Effector memory CD8-positive, alpha-beta T cell (primary cell): ENCODE results near the gene KDF1.
A peak's percentile ranks its signal among the peaks of the same experiment; 100 is the strongest.

Source experiments
- ATAC-seq: fragments of 150-1000 bp; cut with Tn5 transposase; replicated peaks from 2 replicates; pipeline ENCODE4 v1.10.0; 2021; ENCODE audit warnings: mild to moderate bottlenecking, moderate library complexity
- DNase-seq, 3 experiments: peaks; one replicate each; pipeline ENCODE4 v3.0.0; 2021
- H3K27ac Mint-ChIP-seq, 2 donors: one replicate each; pipeline ENCODE4 v1.8.0; 2022; ENCODE audit warnings: mild to moderate bottlenecking in 2 of 2, mixed read lengths in 2 of 2, moderate library complexity in 2 of 2
- H3K27me3 Mint-ChIP-seq, 2 donors: one replicate each; pipeline ENCODE4 v1.8.0; 2022; ENCODE audit warnings: mixed read lengths in 2 of 2
- H3K36me3 Mint-ChIP-seq: one replicate; pipeline ENCODE4 v1.8.0; 2022; ENCODE audit warnings: mild to moderate bottlenecking, moderate library complexity, mixed read lengths; ENCODE audit not compliant: insufficient read depth
- H3K4me1 Mint-ChIP-seq, 2 donors: one replicate each; pipeline ENCODE4 v1.8.0; 2022; ENCODE audit warnings: low read depth in 2 of 2, mixed read lengths in 2 of 2
- H3K4me3 Mint-ChIP-seq, 2 donors: one replicate each; pipeline ENCODE4 v1.8.0; 2022; ENCODE audit warnings: mild to moderate bottlenecking in 2 of 2, mixed read lengths in 2 of 2, moderate library complexity in 2 of 2
- H3K9me3 Mint-ChIP-seq, 2 donors: one replicate each; pipeline ENCODE4 v1.8.0; 2022; ENCODE audit warnings: mixed read lengths in 2 of 2

The KDF1 gene

GRCh38 chr1:26913389-26913753 lies 46.9 kb downstream of the KDF1 start:
- DNase-seq, result no peak
- Mint-ChIP-seq H3K36me3 (no peaks in the 10 kb centered on the region), H3K27me3 (peaks cover 0 to 10% of the 10 kb centered on the region in 2 donors), H3K4me1 (no peaks in the 10 kb centered on the region), H3K4me3 (no peak overlapping the region), H3K27ac (no peak overlapping the region), H3K9me3 (no peaks in the 10 kb centered on the region)
- no peak for ATAC-seq

- no peak overlapping the region for H3K27ac Mint-ChIP-seq
- ATAC-seq (no peak), DNase-seq (no peak)
- no peaks in the 10 kb centered on the region for H3K4me1 Mint-ChIP-seq
- H3K4me3 Mint-ChIP-seq, result no peak overlapping the region
- no peaks in the 10 kb centered on the region for H3K36me3 Mint-ChIP-seq
- no peaks in the 10 kb centered on the region for H3K9me3 Mint-ChIP-seq
- H3K27me3 Mint-ChIP-seq, result peaks cover 0 to 10% of the 10 kb centered on the region in 2 donors
Observed at GRCh38 chr1:26912147-26912490, 48.1 kb downstream of the KDF1 start.

- Mint-ChIP-seq H3K36me3 (no peaks in the 10 kb centered on the region), H3K4me3 (no peak overlapping the region), H3K27me3 (peaks cover 0 to 10% of the 10 kb centered on the region in 2 donors), H3K9me3 (no peaks in the 10 kb centered on the region), H3K27ac (peak overlapping the region in 1 of 2 donors; percentile 19), H3K4me1 (no peaks in the 10 kb centered on the region)
- no peak for ATAC-seq
- no peak for DNase-seq
Observed at GRCh38 chr1:26911399-26912146, 48.7 kb downstream of the KDF1 start.

GRCh38 chr1:26910343-26911160 lies 49.7 kb downstream of the KDF1 start:
- no peaks in the 10 kb centered on the region for H3K36me3 Mint-ChIP-seq
- no peak overlapping the region for H3K27ac Mint-ChIP-seq
- no peak for ATAC-seq

GRCh38 chr1:26909951-26910342 lies 50.3 kb downstream of the KDF1 start:
- Mint-ChIP-seq H3K27ac (no peak overlapping the region), H3K36me3 (no peaks in the 10 kb centered on the region), H3K27me3 (peaks cover 0 to 10% of the 10 kb centered on the region in 2 donors), H3K9me3 (no peaks in the 10 kb centered on the region), H3K4me3 (no peak overlapping the region), H3K4me1 (no peaks in the 10 kb centered on the region)
- no peak for DNase-seq
- no peak for ATAC-seq

More at GRCh38 chr1:26910343-26911160, 49.7 kb downstream of the KDF1 start:
- Mint-ChIP-seq H3K27me3 (peaks cover 0 to 10% of the 10 kb centered on the region in 2 donors), H3K4me1 (no peaks in the 10 kb centered on the region), H3K9me3 (no peaks in the 10 kb centered on the region), H3K4me3 (no peak overlapping the region)
- DNase-seq, result no peak

GRCh38 chr1:26907071-26907917 lies 53.0 kb downstream of the KDF1 start:
- DNase-seq (no peak), ATAC-seq (no peak)
- Mint-ChIP-seq H3K27me3 (peaks cover 0 to 10% of the 10 kb centered on the region in 2 donors), H3K4me1 (no peaks in the 10 kb centered on the region), H3K36me3 (no peaks in the 10 kb centered on the region), H3K4me3 (no peak overlapping the region), H3K9me3 (no peaks in the 10 kb centered on the region), H3K27ac (no peak overlapping the region)

GRCh38 chr1:26900815-26901511 lies 59.3 kb downstream of the KDF1 start:
- ATAC-seq, result no peak

GRCh38 chr1:26900001-26900814 lies 60.1 kb downstream of the KDF1 start, which contains the start of gene GPATCH3:
TSS of gene GPATCH3 (minus strand) at chr1:26900467. CDS start at chr1:26900442, 25 bp downstream.
- ATAC-seq, result peak; percentile 94
- peaks cover 21 to 27% of the 10 kb centered on the region in 2 donors for H3K4me1 Mint-ChIP-seq
- peaks cover 59% of the 10 kb centered on the region for H3K36me3 Mint-ChIP-seq
- no peaks in the 10 kb centered on the region for H3K27me3 Mint-ChIP-seq
- H3K9me3 Mint-ChIP-seq, result no peaks in the 10 kb centered on the region
- H3K27ac Mint-ChIP-seq, result peak within 1 kb of the TSS; percentile 98 to 99
- peak within 1 kb of the TSS; percentile 94 for H3K4me3 Mint-ChIP-seq
- DNase-seq, result peak; percentile 83 to 85 (median 84)

More at GRCh38 chr1:26900815-26901511, 59.3 kb downstream of the KDF1 start:
- peaks cover 21 to 27% of the 10 kb centered on the region in 2 donors for H3K4me1 Mint-ChIP-seq
- DNase-seq, result no peak
- peaks cover 51% of the 10 kb centered on the region for H3K36me3 Mint-ChIP-seq
- peak overlapping the region; percentile 98 to 99 for H3K27ac Mint-ChIP-seq
- H3K27me3 Mint-ChIP-seq, result no peaks in the 10 kb centered on the region
- peak overlapping the region; percentile 94 for H3K4me3 Mint-ChIP-seq
- H3K9me3 Mint-ChIP-seq, result no peaks in the 10 kb centered on the region
